Dedifferentiated amniotic fluid mesenchymal stem cell (primary cell): ENCODE measurements around the gene GIGYF2.
"Not testable (repeated sequence)": the region's sequence is repeated elsewhere in the genome, so short reads cannot be mapped to it uniquely, and the experiment has no call there.

Source experiments
- DNase-seq: peaks from one replicate; pipeline ENCODE4 v3.0.0-alpha.2; 2016; ENCODE audit errors: extremely low spot score

Gene GIGYF2

GRCh38 chr2:232697059-232697806, at the start of gene GIGYF2:
TSS of gene GIGYF2 (plus strand) at chr2:232697331. CDS start at chr2:232735198, 37,867 bp downstream.
- DNase-seq, result peak; percentile 86

GRCh38 chr2:232649033-232649432, 48.1 kb upstream of the GIGYF2 start:
- no peak for DNase-seq

- DNase-seq, result no peak
These were observed 44.7 kb upstream of the GIGYF2 start for GRCh38 chr2:232652505-232652851.

- DNase-seq, result no peak
These were observed 43.7 kb upstream of the GIGYF2 start for GRCh38 chr2:232653441-232653840.

GRCh38 chr2:232655392-232655791, 41.7 kb upstream of the GIGYF2 start:
- DNase-seq, result no peak

GRCh38 chr2:232658217-232658785, 38.8 kb upstream of the GIGYF2 start:
- DNase-seq, result no peak

- no peak for DNase-seq
These were observed 37.8 kb upstream of the GIGYF2 start for GRCh38 chr2:232659359-232659758.

GRCh38 chr2:232662486-232663260, 34.5 kb upstream of the GIGYF2 start:
- no peak for DNase-seq

- no peak for DNase-seq
These were observed 30.9 kb upstream of the GIGYF2 start for GRCh38 chr2:232666051-232666805.

- DNase-seq, result no peak
These were observed 29.0 kb upstream of the GIGYF2 start for GRCh38 chr2:232667989-232668583.

GRCh38 chr2:232668805-232669444, 28.2 kb upstream of the GIGYF2 start:
- DNase-seq, result no peak

GRCh38 chr2:232672588-232672987, 24.5 kb upstream of the GIGYF2 start:
- DNase-seq, result no peak

- DNase-seq, result no peak
These were observed 22.6 kb upstream of the GIGYF2 start for GRCh38 chr2:232674491-232674890.

GRCh38 chr2:232675381-232675780, 21.8 kb upstream of the GIGYF2 start:
- no peak for DNase-seq

- DNase-seq, result no peak
These were observed 17.1 kb upstream of the GIGYF2 start for GRCh38 chr2:232680006-232680405.

GRCh38 chr2:232681527-232681926, 15.6 kb upstream of the GIGYF2 start:
- no peak for DNase-seq

- no peak for DNase-seq
These were observed 13.8 kb upstream of the GIGYF2 start for GRCh38 chr2:232683368-232683767.

- DNase-seq, result not testable (repeated sequence)
These were observed 11.7 kb upstream of the GIGYF2 start for GRCh38 chr2:232685391-232685790.

- DNase-seq, result no peak
These were observed 9.6 kb upstream of the GIGYF2 start for GRCh38 chr2:232687382-232688160.

GRCh38 chr2:232688201-232688600, 8.9 kb upstream of the GIGYF2 start:
- DNase-seq, result no peak
